ENCODE results near the gene RAD51B. TPM values are rescaled to one million over a fixed set of nuclear protein-coding genes. Genes with fewer than 3 reads are reported as not detected.
A peak's percentile ranks its signal among the peaks of the same experiment; 100 is the strongest.

Gene RAD51B
- polyA plus RNA-seq, 1 experiment, result 6.6 TPM

GRCh38 chr14:68230950-68231717 lies 411.6 kb downstream of the RAD51B start:
- Histone ChIP-seq H3K9me3 (ENCODE audit: control insufficient read depth, insufficient read depth, low read length) (no peaks in the 10 kb centered on the region), H3K27me3 (ENCODE audit: control insufficient read depth, insufficient read depth, low read length) (no peaks in the 10 kb centered on the region), H3K27ac (ENCODE audit: low read depth, low read length) (peak overlapping the region; percentile 80), H3K4me3 (ENCODE audit: low read depth, low read length) (no peak overlapping the region)
- CTCF ChIA-PET, result interaction anchor here (0.9 kb wide), 1 partner anchor 287 kb away, joined by 8 read pairs; no protein-coding TSS in a partner anchor
- POLR2A ChIA-PET, result no interaction called here
- DNase-seq (ENCODE audit: low read depth, low spot score), result no peak
- TF ChIP-seq CTCF (IDR thresholded peaks at IDR 0.05; ENCODE audit: low read depth, low read length), result no peak

GRCh38 chr14:68231898-68232297 lies 412.3 kb downstream of the RAD51B start:
- no peak overlapping the region for H3K4me3 ChIP-seq (ENCODE audit: low read depth, low read length)

GRCh38 chr14:68232300-68233055 lies 412.9 kb downstream of the RAD51B start:
- Histone ChIP-seq H3K9me3 (ENCODE audit: control insufficient read depth, insufficient read depth, low read length) (no peaks in the 10 kb centered on the region), H3K4me3 (ENCODE audit: low read depth, low read length) (no peak overlapping the region), H3K27me3 (ENCODE audit: control insufficient read depth, insufficient read depth, low read length) (no peaks in the 10 kb centered on the region), H3K27ac (ENCODE audit: low read depth, low read length) (peak overlapping the region; percentile 87)
- TF ChIP-seq CTCF (IDR thresholded peaks at IDR 0.05; ENCODE audit: low read depth, low read length), result no peak
- DNase-seq (ENCODE audit: low read depth, low spot score), result peak; percentile 98
- CTCF ChIA-PET, result interaction anchor here (0.8 to 1.4 kb wide), 4 partner anchors 15 to 584 kb away, joined by 3 to 5 read pairs (median 4); no protein-coding TSS in a partner anchor
- POLR2A ChIA-PET, result interaction anchor here (0.5 to 1.6 kb wide), 8 partner anchors 22 to 561 kb away, joined by 3 to 19 read pairs (median 3); partner anchors contain the start of gene ZFP36L1

More at GRCh38 chr14:68231898-68232297, 412.3 kb downstream of the RAD51B start:
- H3K27me3 ChIP-seq (ENCODE audit: control insufficient read depth, insufficient read depth, low read length), result no peaks in the 10 kb centered on the region
- H3K27ac ChIP-seq (ENCODE audit: low read depth, low read length), result peak overlapping the region; percentile 87
- no peak for DNase-seq (ENCODE audit: low read depth, low spot score)
- ChIA-PET POLR2A (interaction anchor here (1.1 to 1.6 kb wide), 2 partner anchors 559 to 561 kb away, joined by 3 to 19 read pairs; partner anchors contain the start of gene ZFP36L1), CTCF (no interaction called here)
- TF ChIP-seq CTCF (IDR thresholded peaks at IDR 0.05; ENCODE audit: low read depth, low read length), result no peak
- no peaks in the 10 kb centered on the region for H3K9me3 ChIP-seq (ENCODE audit: control insufficient read depth, insufficient read depth, low read length)

GRCh38 chr14:68233101-68233784 lies 413.7 kb downstream of the RAD51B start:
- ChIA-PET CTCF (interaction anchor here (0.8 to 1.4 kb wide), 4 partner anchors 14 to 583 kb away, joined by 3 to 5 read pairs (median 4); no protein-coding TSS in a partner anchor), POLR2A (interaction anchor here (0.6 to 1.6 kb wide), 5 partner anchors 23 to 560 kb away, joined by 3 to 19 read pairs (median 3); partner anchors contain the start of gene ZFP36L1)

More at GRCh38 chr14:68233101-68233784, 413.7 kb downstream of the RAD51B start:
- no peak for TF ChIP-seq CTCF (IDR thresholded peaks at IDR 0.05; ENCODE audit: low read depth, low read length)
- DNase-seq (ENCODE audit: low read depth, low spot score), result no peak
- no peaks in the 10 kb centered on the region for H3K27me3 ChIP-seq (ENCODE audit: control insufficient read depth, insufficient read depth, low read length)
- H3K27ac ChIP-seq (ENCODE audit: low read depth, low read length), result no peak overlapping the region
- H3K9me3 ChIP-seq (ENCODE audit: control insufficient read depth, insufficient read depth, low read length), result no peaks in the 10 kb centered on the region
- no peak overlapping the region for H3K4me3 ChIP-seq (ENCODE audit: low read depth, low read length)

Data from AG04450 (cell line).